GM12865 (cell line): ENCODE data around the gene CDH7.

Experiments used
- DNase-seq: peaks from one replicate; pipeline ENCODE4 v3.0.0; 2010; ENCODE audit warnings: low read depth
- H3K4me3 ChIP-seq: 2 replicates; pipeline ENCODE4 v1.5.1; 2011; ENCODE audit warnings: mild to moderate bottlenecking, low read depth, low read length, control low read depth
- CTCF ChIP-seq: IDR thresholded peaks from 2 replicates; pipeline ENCODE4 v1.5.1; 2011; ENCODE audit warnings: low read length, control low read depth, low read depth, inconsistent platforms; ENCODE audit not compliant: insufficient read depth; ENCODE audit errors: missing control alignments

Gene CDH7

GRCh38 chr18:65876310-65876709, 125.5 kb downstream of the CDH7 start:
- no peak for DNase-seq
- TF ChIP-seq CTCF, result no peak
- no peak overlapping the region for H3K4me3 ChIP-seq

GRCh38 chr18:65897292-65897691, 146.5 kb downstream of the CDH7 start:
- no peak for DNase-seq
- no peak for TF ChIP-seq CTCF
- H3K4me3 ChIP-seq, result no peak overlapping the region

DNA sequence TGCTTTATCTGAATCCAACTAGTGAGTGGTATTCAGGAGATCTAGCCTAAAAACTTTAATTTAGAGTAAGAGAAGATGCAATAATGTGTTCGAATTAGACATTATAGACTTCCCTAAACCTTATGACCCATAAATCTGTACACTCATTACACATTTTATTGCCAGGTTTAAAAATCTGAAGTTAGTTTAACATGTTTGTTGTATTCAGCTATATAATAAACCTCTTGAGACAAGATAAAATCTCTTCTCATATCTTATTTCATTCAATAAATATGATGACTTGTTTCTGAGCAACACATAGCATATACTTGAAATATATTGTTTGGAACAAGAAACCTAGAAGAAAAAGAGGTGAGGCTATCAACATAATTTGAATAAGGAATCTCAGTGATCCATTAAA, 150.7 kb downstream of the CDH7 start:
- DNase-seq, result no peak
- no peak for TF ChIP-seq CTCF
- no peak overlapping the region for H3K4me3 ChIP-seq

- no peak overlapping the region for H3K4me3 ChIP-seq
- DNase-seq, result no peak
- TF ChIP-seq CTCF, result no peak
These were observed 155.8 kb downstream of the CDH7 start for GRCh38 chr18:65906621-65907034.

DNA sequence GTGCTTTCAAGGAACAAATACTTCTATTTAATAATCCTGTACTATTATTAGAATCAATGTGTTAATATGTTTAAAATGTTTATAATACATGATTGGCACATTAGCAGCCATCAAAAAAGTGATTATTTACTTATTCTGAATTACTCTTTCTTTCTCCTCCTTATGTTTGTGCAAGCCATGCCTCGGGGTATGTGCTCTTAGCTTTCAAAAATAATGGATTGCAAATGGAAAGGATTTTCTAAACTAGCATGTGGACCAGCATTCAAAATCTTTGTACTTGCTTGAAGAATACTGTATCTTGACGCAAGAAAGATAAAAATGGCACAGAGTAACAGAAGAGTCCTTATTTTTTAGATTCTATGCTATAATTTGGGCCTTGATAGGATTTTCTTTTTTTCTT, 156.5 kb downstream of the CDH7 start:
- no peak overlapping the region for H3K4me3 ChIP-seq
- no peak for DNase-seq
- no peak for TF ChIP-seq CTCF

- H3K4me3 ChIP-seq, result no peak overlapping the region
- DNase-seq, result no peak
- TF ChIP-seq CTCF, result no peak
These were observed 168.2 kb downstream of the CDH7 start for GRCh38 chr18:65919018-65919417.

DNA sequence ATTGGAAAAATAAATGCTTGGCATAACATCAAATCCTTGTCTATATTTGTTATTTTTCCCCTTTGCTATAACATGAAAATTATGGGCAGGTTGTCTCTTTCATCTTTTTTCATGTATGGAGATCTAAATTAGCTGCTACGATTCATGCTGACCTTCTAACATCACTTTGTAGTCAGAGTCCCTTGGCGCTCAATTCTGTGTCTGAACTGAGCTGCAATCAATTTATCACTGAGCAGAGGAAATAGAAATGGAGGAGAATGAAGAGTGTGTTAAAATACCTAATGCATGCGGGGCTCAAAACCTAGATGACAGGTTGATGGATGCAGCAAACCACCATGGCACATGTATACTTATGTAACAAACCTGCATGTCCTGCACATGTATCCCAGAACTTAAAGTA, 168.9 kb downstream of the CDH7 start:
- no peak overlapping the region for H3K4me3 ChIP-seq
- TF ChIP-seq CTCF, result no peak
- DNase-seq, result no peak
